Esophagus squamous epithelium (tissue), 4 donors: Measurements from ENCODE around the gene GLI2.

ENCODE experiments used
- CTCF ChIP-seq, 6 experiments: fragments of 450-650 bp in 4 of 6; fragments of 200-600 bp in 2 of 6; sonication (generic) in 2 of 6; IDR thresholded peaks; one replicate each; pipeline ENCODE4 v1.5.1; 2016 to 2019; ENCODE audit warnings: antibody characterized with exemption in 6 of 6, mild to moderate bottlenecking in 4 of 6, moderate library complexity in 4 of 6
- POLR2A ChIP-seq, 4 donors: fragments of 450-650 bp; IDR thresholded peaks; one replicate each; pipeline ENCODE4 v1.6.1; 2017; ENCODE audit warnings: antibody characterized with exemption in 4 of 4, mild to moderate bottlenecking in 4 of 4, moderate library complexity in 3 of 4

- TF ChIP-seq CTCF (IDR thresholded peaks at IDR 0.05) (no peak), POLR2A (IDR thresholded peaks at IDR 0.05) (no peak)
Measured at GRCh38 chr2:120759543-120760331, 24.1 kb downstream of the GLI2 start.
